Measurements from ENCODE around the gene MARCHF10. TPM values are rescaled to one million over a fixed set of nuclear protein-coding genes. Genes with fewer than 3 reads are reported as not detected.

MARCHF10 gene
- total RNA-seq, 1 experiment from 2014 or later = not detected

DNA sequence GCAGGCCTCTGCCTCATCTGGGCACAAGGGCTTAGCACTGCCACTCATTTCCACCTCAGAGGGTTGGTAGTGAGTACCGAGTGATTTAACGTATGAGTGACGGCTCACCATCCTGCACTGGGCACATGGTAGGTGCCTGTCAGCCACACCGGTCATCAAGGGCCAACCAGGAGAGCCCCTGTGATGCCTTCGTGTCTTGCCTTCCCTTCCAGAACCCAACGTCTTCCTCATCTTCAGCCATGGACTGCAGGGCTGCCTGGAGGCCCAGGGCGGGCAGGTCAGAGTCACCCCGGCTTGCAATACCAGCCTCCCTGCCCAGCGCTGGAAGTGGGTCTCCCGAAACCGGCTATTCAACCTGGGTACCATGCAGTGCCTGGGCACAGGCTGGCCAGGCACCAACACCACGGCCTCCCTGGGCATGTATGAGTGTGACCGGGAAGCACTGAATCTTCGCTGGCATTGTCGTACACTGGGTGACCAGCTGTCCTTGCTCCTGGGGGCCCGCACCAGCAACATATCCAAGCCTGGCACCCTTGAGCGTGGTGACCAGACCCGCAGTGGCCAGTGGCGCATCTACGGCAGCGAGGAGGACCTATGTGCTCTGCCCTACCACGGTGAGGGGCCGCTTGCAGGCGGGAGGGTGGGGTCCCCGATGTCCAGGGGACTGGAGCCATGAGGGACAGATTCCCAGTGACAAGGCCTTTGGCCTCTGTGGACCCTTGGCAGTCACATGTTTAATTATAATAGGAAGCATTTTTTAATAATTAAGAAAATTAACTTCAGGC lies 143.6 kb downstream of the MARCHF10 start:
- intact Hi-C loops (cut with micrococcal nuclease) = no loop called here
- POLR2A ChIA-PET (ENCODE audit: unreplicated experiment) = no interaction called here
- ATAC-seq = no peak
- CTCF ChIA-PET = no interaction called here
- no peak overlapping the region for H3K4me3 ChIP-seq (ENCODE audit: low read length)
- no peaks in the 10 kb centered on the region for H4K20me1 ChIP-seq (ENCODE audit: low read length)
- no peaks in the 10 kb centered on the region for H3K9me2 ChIP-seq (replicated peaks; ENCODE audit: low read length)
- H3K9me3 ChIP-seq (ENCODE audit: low read length) = no peaks in the 10 kb centered on the region
- no peak overlapping the region for H2AFZ ChIP-seq (ENCODE audit: low read length)
- H3K9ac ChIP-seq (ENCODE audit: low read length) = no peak overlapping the region
- no peaks in the 10 kb centered on the region for H3F3A ChIP-seq (ENCODE audit: low read length, unreplicated experiment)
- H3K36me3 ChIP-seq (ENCODE audit: low read depth, low read length) = no peaks in the 10 kb centered on the region
- no peak overlapping the region for H3K4me2 ChIP-seq (ENCODE audit: low read length)
- no peaks in the 10 kb centered on the region for H3K79me2 ChIP-seq (ENCODE audit: low read length)
- no peaks in the 10 kb centered on the region for H3K4me1 ChIP-seq (ENCODE audit: insufficient read depth, low read length)
- no TSS peak for BruUV-seq (replicated peaks)
- no peak overlapping the region for H3K27ac ChIP-seq (ENCODE audit: low read length)
- no peak for DNase-seq
- H3K27me3 ChIP-seq (ENCODE audit: low read length) = no peaks in the 10 kb centered on the region
- TF ChIP-seq, protein P1, sequence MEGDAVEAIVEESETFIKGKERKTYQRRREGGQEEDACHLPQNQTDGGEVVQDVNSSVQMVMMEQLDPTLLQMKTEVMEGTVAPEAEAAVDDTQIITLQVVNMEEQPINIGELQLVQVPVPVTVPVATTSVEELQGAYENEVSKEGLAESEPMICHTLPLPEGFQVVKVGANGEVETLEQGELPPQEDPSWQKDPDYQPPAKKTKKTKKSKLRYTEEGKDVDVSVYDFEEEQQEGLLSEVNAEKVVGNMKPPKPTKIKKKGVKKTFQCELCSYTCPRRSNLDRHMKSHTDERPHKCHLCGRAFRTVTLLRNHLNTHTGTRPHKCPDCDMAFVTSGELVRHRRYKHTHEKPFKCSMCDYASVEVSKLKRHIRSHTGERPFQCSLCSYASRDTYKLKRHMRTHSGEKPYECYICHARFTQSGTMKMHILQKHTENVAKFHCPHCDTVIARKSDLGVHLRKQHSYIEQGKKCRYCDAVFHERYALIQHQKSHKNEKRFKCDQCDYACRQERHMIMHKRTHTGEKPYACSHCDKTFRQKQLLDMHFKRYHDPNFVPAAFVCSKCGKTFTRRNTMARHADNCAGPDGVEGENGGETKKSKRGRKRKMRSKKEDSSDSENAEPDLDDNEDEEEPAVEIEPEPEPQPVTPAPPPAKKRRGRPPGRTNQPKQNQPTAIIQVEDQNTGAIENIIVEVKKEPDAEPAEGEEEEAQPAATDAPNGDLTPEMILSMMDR (conservative IDR thresholded peaks at IDR 0.05; ENCODE audit: low read depth, low read length) = no peak
- TF ChIP-seq EZH2phosphoT487 (IDR thresholded peaks at IDR 0.05; ENCODE audit: borderline replicate concordance, low read length) = no peak
- TF ChIP-seq EZH2 (IDR thresholded peaks at IDR 0.05; ENCODE audit: low read length, unreplicated experiment) = no peak

DNA sequence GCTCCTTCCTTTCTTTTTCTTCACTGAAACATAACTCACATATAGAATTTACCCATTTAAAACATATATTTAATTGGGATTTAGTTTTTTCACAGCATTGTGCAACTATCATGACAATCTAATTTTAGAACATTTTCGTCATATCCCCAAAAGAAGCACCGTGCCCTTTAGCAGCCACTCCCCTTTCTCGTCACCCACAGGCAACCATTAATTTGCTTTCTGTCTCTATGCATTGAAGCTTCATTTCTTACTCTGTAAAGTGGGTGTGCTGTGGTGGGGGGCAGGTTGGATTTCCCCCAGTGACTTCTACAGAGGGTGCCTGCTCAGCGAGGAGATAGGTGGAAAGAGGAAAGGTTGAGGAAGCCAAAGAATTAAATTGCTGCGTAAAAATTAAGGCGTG lies 144.8 kb downstream of the MARCHF10 start:
- ATAC-seq (no peak), DNase-seq (no peak)
- Histone ChIP-seq H3K4me3 (ENCODE audit: low read length) (no peak overlapping the region), H3K4me2 (ENCODE audit: low read length) (no peak overlapping the region), H4K20me1 (ENCODE audit: low read length) (no peaks in the 10 kb centered on the region), H3K27me3 (ENCODE audit: low read length) (no peaks in the 10 kb centered on the region), H3F3A (ENCODE audit: low read length, unreplicated experiment) (no peaks in the 10 kb centered on the region), H3K27ac (ENCODE audit: low read length) (no peak overlapping the region), H3K36me3 (ENCODE audit: low read depth, low read length) (no peaks in the 10 kb centered on the region), H3K9me2 (replicated peaks; ENCODE audit: low read length) (no peaks in the 10 kb centered on the region), H3K4me1 (ENCODE audit: insufficient read depth, low read length) (no peaks in the 10 kb centered on the region), H3K9ac (ENCODE audit: low read length) (no peak overlapping the region), H2AFZ (ENCODE audit: low read length) (no peak overlapping the region; the same call in 1 of the 2 replicates), H3K79me2 (ENCODE audit: low read length) (no peaks in the 10 kb centered on the region), H3K9me3 (ENCODE audit: low read length) (no peaks in the 10 kb centered on the region)
- TF ChIP-seq, protein P1 (conservative IDR thresholded peaks at IDR 0.05; ENCODE audit: low read depth, low read length) = no peak
- TF ChIP-seq EZH2phosphoT487 (IDR thresholded peaks at IDR 0.05; ENCODE audit: borderline replicate concordance, low read length) (no peak), EZH2 (IDR thresholded peaks at IDR 0.05; ENCODE audit: low read length, unreplicated experiment) (no peak)
- BruUV-seq (replicated peaks) = no TSS peak
- ChIA-PET POLR2A (ENCODE audit: unreplicated experiment) (no interaction called here), CTCF (no interaction called here)
- intact Hi-C loops (cut with micrococcal nuclease) = no loop called here

- Histone ChIP-seq H3K9me3 (ENCODE audit: low read length) (no peaks in the 10 kb centered on the region), H3K4me3 (ENCODE audit: low read length) (no peak overlapping the region), H3K9ac (ENCODE audit: low read length) (no peak overlapping the region), H3K4me2 (ENCODE audit: low read length) (no peak overlapping the region), H3K27me3 (ENCODE audit: low read length) (no peaks in the 10 kb centered on the region), H3F3A (ENCODE audit: low read length, unreplicated experiment) (no peaks in the 10 kb centered on the region), H3K79me2 (ENCODE audit: low read length) (no peaks in the 10 kb centered on the region), H3K27ac (ENCODE audit: low read length) (no peak overlapping the region), H3K4me1 (ENCODE audit: insufficient read depth, low read length) (no peaks in the 10 kb centered on the region), H3K36me3 (ENCODE audit: low read depth, low read length) (no peaks in the 10 kb centered on the region), H3K9me2 (replicated peaks; ENCODE audit: low read length) (no peaks in the 10 kb centered on the region), H4K20me1 (ENCODE audit: low read length) (no peaks in the 10 kb centered on the region), H2AFZ (ENCODE audit: low read length) (no peak overlapping the region)
- POLR2A ChIA-PET (ENCODE audit: unreplicated experiment) = no interaction called here
- no TSS peak for BruUV-seq (replicated peaks)
- no peak for DNase-seq
- CTCF ChIA-PET = no interaction called here
- TF ChIP-seq, protein P1 (conservative IDR thresholded peaks at IDR 0.05; ENCODE audit: low read depth, low read length) = no peak
- no peak for TF ChIP-seq EZH2phosphoT487 (IDR thresholded peaks at IDR 0.05; ENCODE audit: borderline replicate concordance, low read length)
- no peak for TF ChIP-seq EZH2 (IDR thresholded peaks at IDR 0.05; ENCODE audit: low read length, unreplicated experiment)
- ATAC-seq = peak; percentile 13; the same call in 1 of the 2 replicates
- intact Hi-C loops (cut with micrococcal nuclease) = no loop called here
Measured at GRCh38 chr17:62662855-62663254, 145.3 kb downstream of the MARCHF10 start.

Measured in PC-3 (cell line).